Measurements from ENCODE around the gene ATXN7L2.

The ATXN7L2 gene

GRCh38 chr1:109537450-109538178 lies 53.9 kb downstream of the ATXN7L2 start (continued):
- TF ChIP-seq ZSCAN18 (tag by site-specific recombination; IDR thresholded peaks at IDR 0.05) (no peak), YY1 (tag by site-specific recombination; IDR thresholded peaks at IDR 0.05) (no peak), ZNF610 (tag by site-specific recombination; IDR thresholded peaks at IDR 0.05; ENCODE audit: borderline replicate concordance) (no peak), OVOL3 (tag by site-specific recombination; IDR thresholded peaks at IDR 0.05) (no peak), ZBTB20 (tag by site-specific recombination; IDR thresholded peaks at IDR 0.05) (no peak), ZNF302 (tag by site-specific recombination; IDR thresholded peaks at IDR 0.05; ENCODE audit: low read depth) (no peak)
- TF ChIP-seq, protein P1, sequence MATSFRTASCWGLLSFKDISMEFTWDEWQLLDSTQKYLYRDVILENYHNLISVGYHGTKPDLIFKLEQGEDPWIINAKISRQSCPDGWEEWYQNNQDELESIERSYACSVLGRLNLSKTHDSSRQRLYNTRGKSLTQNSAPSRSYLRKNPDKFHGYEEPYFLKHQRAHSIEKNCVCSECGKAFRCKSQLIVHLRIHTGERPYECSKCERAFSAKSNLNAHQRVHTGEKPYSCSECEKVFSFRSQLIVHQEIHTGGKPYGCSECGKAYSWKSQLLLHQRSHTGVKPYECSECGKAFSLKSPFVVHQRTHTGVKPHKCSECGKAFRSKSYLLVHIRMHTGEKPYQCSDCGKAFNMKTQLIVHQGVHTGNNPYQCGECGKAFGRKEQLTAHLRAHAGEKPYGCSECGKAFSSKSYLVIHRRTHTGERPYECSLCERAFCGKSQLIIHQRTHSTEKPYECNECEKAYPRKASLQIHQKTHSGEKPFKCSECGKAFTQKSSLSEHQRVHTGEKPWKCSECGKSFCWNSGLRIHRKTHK (tag by site-specific recombination; IDR thresholded peaks at IDR 0.05) = no peak
- TF ChIP-seq, protein P2, sequence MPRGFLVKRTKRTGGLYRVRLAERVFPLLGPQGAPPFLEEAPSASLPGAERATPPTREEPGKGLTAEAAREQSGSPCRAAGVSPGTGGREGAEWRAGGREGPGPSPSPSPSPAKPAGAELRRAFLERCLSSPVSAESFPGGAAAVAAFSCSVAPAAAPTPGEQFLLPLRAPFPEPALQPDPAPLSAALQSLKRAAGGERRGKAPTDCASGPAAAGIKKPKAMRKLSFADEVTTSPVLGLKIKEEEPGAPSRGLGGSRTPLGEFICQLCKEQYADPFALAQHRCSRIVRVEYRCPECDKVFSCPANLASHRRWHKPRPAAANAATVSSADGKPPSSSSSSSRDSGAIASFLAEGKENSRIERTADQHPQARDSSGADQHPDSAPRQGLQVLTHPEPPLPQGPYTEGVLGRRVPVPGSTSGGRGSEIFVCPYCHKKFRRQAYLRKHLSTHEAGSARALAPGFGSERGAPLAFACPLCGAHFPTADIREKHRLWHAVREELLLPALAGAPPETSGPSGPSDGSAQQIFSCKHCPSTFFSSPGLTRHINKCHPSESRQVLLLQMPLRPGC (tag by site-specific recombination; IDR thresholded peaks at IDR 0.05) = no peak

DNA sequence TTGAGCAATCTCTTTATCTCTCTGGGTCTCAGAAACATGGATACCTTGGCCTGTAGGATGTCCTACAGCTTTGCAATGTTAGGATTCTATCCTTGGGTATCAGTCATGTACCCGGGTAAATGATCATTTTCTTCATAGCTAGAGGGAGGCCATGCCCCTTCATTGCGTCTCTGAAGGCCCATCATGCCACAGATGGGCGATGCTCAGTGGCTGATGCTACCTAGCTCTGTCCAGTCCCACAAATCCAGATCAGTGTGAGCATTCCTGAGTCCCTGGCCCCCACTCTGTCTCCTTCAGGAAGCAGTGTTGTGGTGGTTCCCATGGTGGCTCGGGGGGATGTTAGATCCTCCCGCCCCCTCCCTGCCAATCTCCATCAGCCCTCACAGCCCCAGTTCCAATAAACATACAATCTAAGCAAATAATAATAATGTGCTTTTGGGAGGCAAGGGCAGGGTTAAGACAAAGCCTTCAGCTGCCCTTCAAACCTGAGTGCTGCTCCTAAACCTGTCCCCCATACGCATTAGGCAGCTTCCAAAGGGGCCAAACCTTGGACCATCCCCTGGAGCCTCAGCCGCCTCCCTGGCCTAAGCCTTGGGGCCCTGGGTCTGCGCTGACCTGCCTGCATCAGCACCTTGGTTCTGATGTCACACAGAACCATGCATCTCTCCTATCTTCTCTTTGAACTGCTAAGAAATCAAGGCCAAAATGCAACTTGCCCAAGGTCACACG lies 55.3 kb downstream of the ATXN7L2 start:
- POLR2A ChIA-PET = interaction anchor here (1.2 to 1.5 kb wide), 2 partner anchors 9 to 10 kb away, joined by 3 to 5 read pairs; partner anchors contain the start of gene GNAI3
- Histone ChIP-seq H3K4me3 (ENCODE audit: low read depth, low read length) (no peak overlapping the region), H3K9me3 (ENCODE audit: control insufficient read depth, insufficient read depth, low read depth, low read length) (no peaks in the 10 kb centered on the region), H3K4me1 (ENCODE audit: control insufficient read depth, insufficient read depth, low read length) (no peaks in the 10 kb centered on the region), H3K27ac (ENCODE audit: extremely low read depth, low read depth, low read length) (no peak overlapping the region), H3K36me3 (ENCODE audit: control insufficient read depth in 2 of 2, insufficient read depth in 1 of 2, low read length in 2 of 2) (no peaks in the 10 kb centered on the region)
- TF ChIP-seq, protein P3, sequence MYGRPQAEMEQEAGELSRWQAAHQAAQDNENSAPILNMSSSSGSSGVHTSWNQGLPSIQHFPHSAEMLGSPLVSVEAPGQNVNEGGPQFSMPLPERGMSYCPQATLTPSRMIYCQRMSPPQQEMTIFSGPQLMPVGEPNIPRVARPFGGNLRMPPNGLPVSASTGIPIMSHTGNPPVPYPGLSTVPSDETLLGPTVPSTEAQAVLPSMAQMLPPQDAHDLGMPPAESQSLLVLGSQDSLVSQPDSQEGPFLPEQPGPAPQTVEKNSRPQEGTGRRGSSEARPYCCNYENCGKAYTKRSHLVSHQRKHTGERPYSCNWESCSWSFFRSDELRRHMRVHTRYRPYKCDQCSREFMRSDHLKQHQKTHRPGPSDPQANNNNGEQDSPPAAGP (tag by site-specific recombination; IDR thresholded peaks at IDR 0.05) = no peak
- CTCF ChIA-PET = interaction anchor here (0.7 to 20.8 kb wide), 5 partner anchors 9 to 119 kb away, joined by 3 to 1152 read pairs (median 4); partner anchors contain the start of genes AMIGO1 and CYB561D1

- no peaks in the 10 kb centered on the region for H3K9me3 ChIP-seq (ENCODE audit: control insufficient read depth, insufficient read depth, low read depth, low read length)
- CTCF ChIA-PET = interaction anchor here (0.6 to 20.8 kb wide), 8 partner anchors 7 to 183 kb away, joined by 3 to 1152 read pairs (median 6); partner anchors contain the start of genes AMIGO1 and CYB561D1
- POLR2A ChIA-PET = interaction anchor here (0.8 to 1.2 kb wide), 2 partner anchors 9 to 11 kb away, joined by 3 read pairs; partner anchors contain the start of gene GNAI3
- H3K36me3 ChIP-seq (ENCODE audit: control insufficient read depth in 2 of 2, insufficient read depth in 1 of 2, low read length in 2 of 2) = no peaks in the 10 kb centered on the region
- no peaks in the 10 kb centered on the region for H3K4me1 ChIP-seq (ENCODE audit: control insufficient read depth, insufficient read depth, low read length)
- no peak within 1 kb of the TSS for H3K4me3 ChIP-seq (ENCODE audit: low read depth, low read length)
- H3K27ac ChIP-seq (ENCODE audit: extremely low read depth, low read depth, low read length) = no peak within 1 kb of the TSS
- TF ChIP-seq ZNF324 (tag by site-specific recombination; IDR thresholded peaks at IDR 0.05) = no peak
Observed at GRCh38 chr1:109539676-109540075, 56.0 kb downstream of the ATXN7L2 start, which contains the start of gene GPR61. Gene GPR61 (plus strand): TSS chr1:109539872. CDS start chr1:109543023, 3,151 bp downstream.

DNA sequence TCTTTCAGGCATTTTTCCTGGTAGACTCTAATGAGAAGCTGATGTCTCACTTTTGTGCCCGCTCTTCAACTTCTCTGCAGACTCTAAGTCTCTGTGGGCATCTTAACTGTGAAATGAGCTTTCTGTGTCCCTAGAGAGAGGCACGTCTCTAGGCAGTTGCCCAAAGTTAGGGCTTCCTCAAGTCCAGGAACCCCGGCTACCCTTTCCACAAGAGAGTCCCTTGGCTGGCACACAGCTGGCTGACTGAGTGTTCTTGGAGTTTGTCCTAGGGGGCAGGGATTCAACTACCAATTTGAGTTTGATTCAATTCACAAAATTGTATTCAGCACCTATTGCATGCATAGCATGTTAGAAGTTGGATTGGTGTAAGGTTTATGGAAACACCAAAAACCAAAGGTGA lies 57.4 kb downstream of the ATXN7L2 start:
- H3K9me3 ChIP-seq (ENCODE audit: control insufficient read depth, insufficient read depth, low read depth, low read length) = no peaks in the 10 kb centered on the region
- CTCF ChIA-PET = interaction anchor here (1.0 to 20.8 kb wide), 8 partner anchors 9 to 234 kb away, joined by 3 to 1152 read pairs (median 6); partner anchors contain the start of genes AMIGO1 and CYB561D1
- POLR2A ChIA-PET = no interaction called here
- no peak overlapping the region for H3K27ac ChIP-seq (ENCODE audit: extremely low read depth, low read depth, low read length)
- TF ChIP-seq ZNF596 (tag by site-specific recombination; IDR thresholded peaks at IDR 0.05) (no peak), SP3 (tag by site-specific recombination; IDR thresholded peaks at IDR 0.05) (no peak), ZNF169 (tag by site-specific recombination; IDR thresholded peaks at IDR 0.05) (no peak), ZNF335 (tag by site-specific recombination; conservative IDR thresholded peaks at IDR 0.05) (no peak), ZNF560 (tag by site-specific recombination; IDR thresholded peaks at IDR 0.05; ENCODE audit: borderline replicate concordance) (no peak), PRDM1 (tag by site-specific recombination; IDR thresholded peaks at IDR 0.05) (no peak), ZNF121 (tag by site-specific recombination; IDR thresholded peaks at IDR 0.05) (no peak), ZNF311 (tag by site-specific recombination; IDR thresholded peaks at IDR 0.05; ENCODE audit: borderline replicate concordance) (no peak), ZNF157 (tag by site-specific recombination; IDR thresholded peaks at IDR 0.05) (no peak), ZIC2 (tag by site-specific recombination; IDR thresholded peaks at IDR 0.05) (no peak), ZNF658 (tag by site-specific recombination; IDR thresholded peaks at IDR 0.05) (no peak), ZNF202 (tag by site-specific recombination; IDR thresholded peaks at IDR 0.05; ENCODE audit: borderline replicate concordance) (no peak)
- H3K4me3 ChIP-seq (ENCODE audit: low read depth, low read length) = no peak overlapping the region
- no peaks in the 10 kb centered on the region for H3K4me1 ChIP-seq (ENCODE audit: control insufficient read depth, insufficient read depth, low read length)
- no peaks in the 10 kb centered on the region for H3K36me3 ChIP-seq (ENCODE audit: control insufficient read depth in 2 of 2, insufficient read depth in 1 of 2, low read length in 2 of 2)
